IMR-90 (cell line): ENCODE measurements around the gene CXCL8. TPM values are rescaled to one million over a fixed set of nuclear protein-coding genes. Genes with fewer than 3 reads are reported as not detected.
A peak's percentile ranks its signal among the peaks of the same experiment; 100 is the strongest.
"Not testable (repeated sequence)": the region's sequence is repeated elsewhere in the genome, so short reads cannot be mapped to it uniquely, and the experiment has no call there.

Experiments used
- ATAC-seq: fragments of 200-7000 bp; cut with Tn5 transposase; 2 replicates; pipeline ENCODE4 v1.9.1; 2020; ENCODE audit warnings: low read depth, mild to moderate bottlenecking, moderate library complexity
- Bru-seq: library from RNA; stranded (reverse); fragments of 400-500 nt; gene quantifications from one replicate; lab custom pipeline; 2021; lab: Mats Ljungman, UMichigan
- BruChase-seq, 2 experiments: library from RNA; stranded (reverse); fragments of 400-500 nt; gene quantifications; one replicate each; lab custom pipeline; 2021; lab: Mats Ljungman, UMichigan
- BruUV-seq: library from RNA; stranded (reverse); fragments of 400-500 nt; replicated peaks from 2 replicates; lab custom pipeline; 2021; lab: Mats Ljungman, UMichigan
- CTCF ChIA-PET: fragments of 300-600 bp; formaldehyde crosslinking; extraction: SDS; loops from one replicate; lab custom pipeline; 2021; ENCODE audit warnings: antibody characterized with exemption; lab: Yijun Ruan, JAX
- POLR2A ChIA-PET: fragments of 300-600 bp; sonication (Branson Sonifier 250); formaldehyde crosslinking; loops from one replicate; lab custom pipeline; 2022; ENCODE audit warnings: antibody characterized with exemption; ENCODE audit not compliant: unreplicated experiment; lab: Charles Lee
- DNase-seq: peaks from one replicate; pipeline ENCODE4 v3.0.0; 2013
- H2AFZ ChIP-seq: replicated peaks from 2 replicates; pipeline ENCODE3; 2013; ENCODE audit warnings: low read length, mild to moderate bottlenecking; ENCODE audit not compliant: poor library complexity
- H2AK5ac ChIP-seq: 2 replicates; pipeline ENCODE4 v1.6.1; 2013; ENCODE audit warnings: low read depth, low read length, inconsistent platforms
- H2AK9ac ChIP-seq: replicated peaks from 2 replicates; pipeline ENCODE3; 2013; ENCODE audit warnings: mild to moderate bottlenecking, low read depth, low read length, moderate library complexity; ENCODE audit not compliant: poor library complexity
- H2BK120ac ChIP-seq: 2 replicates; pipeline ENCODE4 v1.6.1; 2013; ENCODE audit warnings: low read depth, low read length, inconsistent platforms
- H2BK15ac ChIP-seq: 3 replicates; pipeline ENCODE4 v1.6.1; 2013; ENCODE audit warnings: low read depth, low read length, inconsistent platforms
- H2BK20ac ChIP-seq: 2 replicates; pipeline ENCODE4 v1.6.1; 2013; ENCODE audit warnings: low read depth, mild to moderate bottlenecking, inconsistent platforms, low read length, moderate library complexity
- H2BK5ac ChIP-seq: 2 replicates; pipeline ENCODE4 v1.6.1; 2013; ENCODE audit warnings: mild to moderate bottlenecking, low read depth, low read length, inconsistent platforms; ENCODE audit not compliant: poor library complexity, severe bottlenecking
- H3K14ac ChIP-seq: replicated peaks from 2 replicates; pipeline ENCODE4 v1.6.1; 2013; ENCODE audit warnings: low read depth, low read length, inconsistent platforms
- H3K18ac ChIP-seq: 2 replicates; pipeline ENCODE4 v1.6.1; 2013; ENCODE audit warnings: low read depth, low read length, control low read depth
- H3K23ac ChIP-seq: 2 replicates; pipeline ENCODE4 v1.6.1; 2013; ENCODE audit warnings: low read depth, low read length, inconsistent platforms
- H3K27ac ChIP-seq: 2 replicates; pipeline ENCODE4 v1.5.1; 2013; ENCODE audit warnings: mild to moderate bottlenecking, control low read depth, low read length; ENCODE audit not compliant: insufficient read depth
- H3K27me3 ChIP-seq: 2 replicates; pipeline ENCODE4 v1.6.1; 2013; ENCODE audit warnings: low read length; ENCODE audit not compliant: control insufficient read depth, insufficient read depth
- H3K36me3 ChIP-seq: 2 replicates; pipeline ENCODE4 v1.6.1; 2013; ENCODE audit warnings: low read length, mixed read lengths; ENCODE audit not compliant: control insufficient read depth, insufficient read depth
- H3K4ac ChIP-seq: 2 replicates; pipeline ENCODE4 v1.6.1; 2013; ENCODE audit warnings: low read depth, low read length, inconsistent platforms
- H3K4me1 ChIP-seq: 2 replicates; pipeline ENCODE4 v1.6.1; 2013; ENCODE audit warnings: low read length, mixed read lengths; ENCODE audit not compliant: control insufficient read depth, insufficient read depth
- H3K4me2 ChIP-seq: 2 replicates; pipeline ENCODE4 v1.6.1; 2013; ENCODE audit warnings: low read depth, mild to moderate bottlenecking, control low read depth, low read length, moderate library complexity
- H3K4me3 ChIP-seq: 2 replicates; pipeline ENCODE4 v1.5.1; 2013; ENCODE audit warnings: low read depth, mild to moderate bottlenecking, control low read depth, low read length, moderate library complexity; ENCODE audit not compliant: insufficient read depth
- H3K56ac ChIP-seq: 2 replicates; pipeline ENCODE4 v1.6.1; 2013; ENCODE audit warnings: low read length, inconsistent platforms; ENCODE audit not compliant: insufficient read depth; ENCODE audit errors: extremely low read depth
- H3K79me1 ChIP-seq, 2 experiments: 2 replicates each; pipeline ENCODE4 v1.6.1; 2013; ENCODE audit warnings: low read length in 2 of 2, inconsistent platforms in 1 of 2, low read depth in 1 of 2
- H3K9ac ChIP-seq: 2 replicates; pipeline ENCODE4 v1.6.1; 2013; ENCODE audit warnings: low read depth, low read length, control low read depth
- H3K9me1 ChIP-seq: 2 replicates; pipeline ENCODE4 v1.6.1; 2013; ENCODE audit warnings: low read length, inconsistent platforms; ENCODE audit not compliant: insufficient read depth
- H3K9me3 ChIP-seq: 2 replicates; pipeline ENCODE4 v1.6.1; 2013; ENCODE audit warnings: low read length; ENCODE audit not compliant: control insufficient read depth, insufficient read depth
- H4K20me1 ChIP-seq: 2 replicates; pipeline ENCODE4 v1.6.1; 2013; ENCODE audit warnings: low read length, inconsistent platforms; ENCODE audit not compliant: insufficient read depth
- H4K5ac ChIP-seq: 2 replicates; pipeline ENCODE4 v1.6.1; 2013; ENCODE audit warnings: mild to moderate bottlenecking, low read depth, low read length, control low read depth
- H4K8ac ChIP-seq, 2 experiments: 2 replicates each; pipeline ENCODE4 v1.6.1; 2013; ENCODE audit warnings: low read depth in 2 of 2, low read length in 2 of 2, control low read depth in 1 of 2, inconsistent platforms in 1 of 2
- H4K91ac ChIP-seq: 2 replicates; pipeline ENCODE4 v1.6.1; 2013; ENCODE audit warnings: low read depth, low read length, inconsistent platforms; ENCODE audit not compliant: insufficient read depth
- CEBPB ChIP-seq: IDR thresholded peaks from 2 replicates; pipeline ENCODE4 v1.6.1; 2012; ENCODE audit warnings: low read depth, low read length, improper control_type of control experiment
- FOS ChIP-seq: fragments of 150-350 bp; IDR thresholded peaks from 2 replicates; pipeline ENCODE4 v1.6.1; 2016; ENCODE audit warnings: low read depth, low read length
- NFE2L2 ChIP-seq: fragments of 150-350 bp; IDR thresholded peaks from 2 replicates; pipeline ENCODE4 v1.6.1; 2016; ENCODE audit warnings: low read depth, mild to moderate bottlenecking, low read length
- POLR2A ChIP-seq: IDR thresholded peaks from 2 replicates; pipeline ENCODE4 v1.6.1; 2012; ENCODE audit warnings: mild to moderate bottlenecking, low read depth, low read length
- RAD21 ChIP-seq: IDR thresholded peaks from 2 replicates; pipeline ENCODE4 v1.6.1; 2012; ENCODE audit warnings: low read length, improper control_type of control experiment
- WGBS, 2 experiments: methylation state at CpG; one replicate each; pipeline versions ENCODE4 v1.1.5 to v1.1.7; 2013; ENCODE audit warnings: missing lambda C conversion rate in 2 of 2; ENCODE audit not compliant: insufficient read length in 1 of 2; ENCODE audit errors: extremely low coverage in 2 of 2; 5-methylcytosine and 5-hydroxymethylcytosine counted together
- dilution Hi-C: fragments of 300-500 bp; cut with HindIII; formaldehyde crosslinking; loops from one replicate; pipeline ENCODE4 v1.14.3; 2018; ENCODE audit warnings: low sequenced_read_pairs; ENCODE audit not compliant: unreplicated experiment
- in situ Hi-C: fragments of 300-500 bp; cut with MboI; formaldehyde crosslinking; loops from 3 replicates; pipeline ENCODE4 v1.14.3; 2019; ENCODE audit warnings: low sequenced_read_pairs, inconsistent platforms, mixed read lengths
- intact Hi-C: fragments of 100-400 bp; cut with micrococcal nuclease; formaldehyde crosslinking; loops from 2 replicates; pipeline ENCODE4 v1.10.0; 2022
- long read RNA-seq: library from polyadenylated mRNA; unstranded; transcript quantifications from one replicate; pipeline ENCODE4 v2.0.0, GENCODE V29; 2021; ENCODE audit not compliant: unreplicated experiment
- polyA plus RNA-seq, 3 experiments: library from polyadenylated mRNA; depleted of rRNA; stranded (reverse); fragments of >200 nt; gene quantifications; 2 replicates each; pipeline ENCODE4 v1.2.3, GENCODE V29; 2012; ENCODE audit warnings: low replicate concordance in 1 of 3
- total RNA-seq: library from RNA; depleted of rRNA; stranded (reverse); fragments of >200 nt; gene quantifications from 2 replicates; pipeline ENCODE4 v1.2.3, GENCODE V29; 2012; rRNA removed

The CXCL8 gene
- 2.7 and 3.3 TPM in 2 replicates for total RNA-seq
- 2.2 and 3.0 TPM in 2 replicates for polyA plus RNA-seq (2012; rRNA removed)
- 0.67 and 2.0 TPM in 2 replicates for polyA plus RNA-seq (2012; cell fraction: cytosol; rRNA removed)
- polyA plus RNA-seq (2012; cell fraction: nucleus; rRNA removed; ENCODE audit: low replicate concordance) = 0.67 and 14.4 TPM in 2 replicates
- Bru-seq, nascent RNA = percentile 41 among the genes with signal in this experiment
- percentile 47 among the genes with signal in this experiment for BruChase-seq, experiment 1, labeled RNA remaining after a 6-hour chase
- percentile 41 among the genes with signal in this experiment for BruChase-seq, experiment 2, labeled RNA remaining after a 2-hour chase
- long read RNA-seq, partial matches to known transcripts = 0 of 3 reads
- long read RNA-seq, other reads (novel, unspliced or antisense) = 0 of 3 reads

DNA sequence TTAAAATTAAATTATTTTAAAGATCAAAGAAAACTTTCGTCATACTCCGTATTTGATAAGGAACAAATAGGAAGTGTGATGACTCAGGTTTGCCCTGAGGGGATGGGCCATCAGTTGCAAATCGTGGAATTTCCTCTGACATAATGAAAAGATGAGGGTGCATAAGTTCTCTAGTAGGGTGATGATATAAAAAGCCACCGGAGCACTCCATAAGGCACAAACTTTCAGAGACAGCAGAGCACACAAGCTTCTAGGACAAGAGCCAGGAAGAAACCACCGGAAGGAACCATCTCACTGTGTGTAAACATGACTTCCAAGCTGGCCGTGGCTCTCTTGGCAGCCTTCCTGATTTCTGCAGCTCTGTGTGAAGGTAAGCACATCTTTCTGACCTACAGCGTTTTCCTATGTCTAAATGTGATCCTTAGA, at the start of gene CXCL8:
CXCL8 (plus strand) TSS at position 217 of the 426 bp plus-strand sequence; CDS start at position 307, 90 bp downstream.
- peak within 1 kb of the TSS; percentile 25 for H2AK5ac ChIP-seq
- no peak within 1 kb of the TSS for H3K4me3 ChIP-seq
- peak within 1 kb of the TSS; percentile 57; the same call in 1 of the 2 replicates for H2BK20ac ChIP-seq
- no peaks in the 10 kb centered on the region for H3K9me3 ChIP-seq
- H3K14ac ChIP-seq = peak within 1 kb of the TSS; percentile 13
- ChIA-PET CTCF (interaction anchor here (0.8 kb wide), 1 partner anchor 11 kb away, joined by 3 read pairs; no protein-coding TSS in a partner anchor), POLR2A (interaction anchor here (0.6 kb wide), 1 partner anchor 654 kb away, joined by 8 read pairs; no protein-coding TSS in a partner anchor)
- in situ Hi-C loops (no loop called here), dilution Hi-C loops (no loop called here), intact Hi-C loops (no loop called here)
- no peaks in the 10 kb centered on the region for H3K27me3 ChIP-seq
- H3K9ac ChIP-seq = no peak within 1 kb of the TSS
- 17% methylated on average over 1 of the region's 7 CpGs; no CpG with 5 or more reads in 1 of the 2 experiments for WGBS, 2 experiments
- H2AFZ ChIP-seq = peak within 1 kb of the TSS; percentile 38
- no peak within 1 kb of the TSS for H3K56ac ChIP-seq
- TF ChIP-seq FOS (0 out of 2 replicates have a peak, but pooled peaks have one; percentile 34), POLR2A (peak; percentile 59), NFE2L2 (peak; percentile 73; the same call in 1 of the 2 replicates), RAD21 (no peak), CEBPB (peak; percentile 78)
- peak within 1 kb of the TSS; percentile 24 for H2AK9ac ChIP-seq
- no TSS peak for BruUV-seq
- peak within 1 kb of the TSS in 1 of 2 experiments; percentile 36; a peak in 1 of 4 replicates for H4K8ac ChIP-seq
- H3K4me1 ChIP-seq = no peaks in the 10 kb centered on the region
- no peak within 1 kb of the TSS for H2BK5ac ChIP-seq
- 0 out of 2 replicates have a peak, but pooled peaks cover 4% of the 10 kb centered on the region for H3K9me1 ChIP-seq
- H4K91ac ChIP-seq = peak within 1 kb of the TSS; percentile 0; the same call in 1 of the 2 replicates
- ATAC-seq = peak; percentile 73
- no peaks in the 10 kb centered on the region; the same call in 1 of the 2 replicates for H3K36me3 ChIP-seq
- peak within 1 kb of the TSS; percentile 12; the same call in 2 of the 3 replicates for H2BK15ac ChIP-seq
- 0 out of 2 replicates have a peak within 1 kb of the TSS, but pooled peaks have one; percentile 59 for H3K4ac ChIP-seq
- H4K5ac ChIP-seq = no peak within 1 kb of the TSS; the same call in 1 of the 2 replicates
- H3K4me2 ChIP-seq = peak within 1 kb of the TSS; percentile 40
- no peak within 1 kb of the TSS for H3K27ac ChIP-seq
- peak within 1 kb of the TSS; percentile 11; the same call in 1 of the 2 replicates for H3K23ac ChIP-seq
- no peaks in the 10 kb centered on the region for H4K20me1 ChIP-seq
- 0 out of 2 replicates have a peak within 1 kb of the TSS, but pooled peaks have one; percentile 18 for H3K18ac ChIP-seq
- H2BK120ac ChIP-seq = no peak within 1 kb of the TSS
- H3K79me1 ChIP-seq = no peaks in the 10 kb centered on the region
- peak; percentile 91 for DNase-seq

- H3K4me3 ChIP-seq, H3K4me1 ChIP-seq, H2BK20ac ChIP-seq, H3K27ac ChIP-seq, H4K8ac ChIP-seq, H3K27me3 ChIP-seq, CTCF ChIA-PET, DNase-seq, H2BK120ac ChIP-seq, BruUV-seq, H3K79me1 ChIP-seq, H2AFZ ChIP-seq, H3K36me3 ChIP-seq, H3K18ac ChIP-seq, H2BK15ac ChIP-seq, H3K56ac ChIP-seq, H4K91ac ChIP-seq, H3K23ac ChIP-seq, H3K9me1 ChIP-seq, POLR2A ChIA-PET, H2AK5ac ChIP-seq, H4K20me1 ChIP-seq, H2BK5ac ChIP-seq, H3K9ac ChIP-seq, intact Hi-C loops, H3K4ac ChIP-seq, H2AK9ac ChIP-seq, H3K4me2 ChIP-seq, H4K5ac ChIP-seq, dilution Hi-C loops, in situ Hi-C loops, H3K9me3 ChIP-seq, H3K14ac ChIP-seq, ATAC-seq: not testable (repeated sequence)
- WGBS, 2 experiments = no CpG with 5 or more reads among the region's 4 CpGs
Measured at GRCh38 chr4:73691201-73691600, 49.2 kb upstream of the CXCL8 start.
